ENCODE results near the gene ZNF814. TPM values are rescaled to one million over a fixed set of nuclear protein-coding genes. Genes with fewer than 3 reads are reported as not detected.
"Not testable (repeated sequence)": the region's sequence is repeated elsewhere in the genome, so short reads cannot be mapped to it uniquely, and the experiment has no call there.

ZNF814 gene
- total RNA-seq, 4 donors from 2014 or later: 5.8 to 9.4 (median 7.5) TPM

GRCh38 chr19:57867868-57868492 lies 20.9 kb downstream of the ZNF814 start:
- H3K9me3 ChIP-seq: peaks cover 0 to 85% (median 65%) of the 10 kb centered on the region in 4 donors
- peaks cover 47 to 59% (median 55%) of the 10 kb centered on the region in 4 donors for H3K36me3 ChIP-seq
- no peak for TF ChIP-seq POLR2AphosphoS5 (IDR thresholded peaks at IDR 0.05)
- no peak for TF ChIP-seq EP300 (IDR thresholded peaks at IDR 0.05)
- TF ChIP-seq POLR2A (IDR thresholded peaks at IDR 0.05; ENCODE audit: low read depth): no peak
- no peak for TF ChIP-seq CTCF (IDR thresholded peaks at IDR 0.05)
- WGBS: 94% methylated on average over 7 of the region's 7 CpGs
- intact Hi-C loops (cut with DNase I): no loop called here
- no peaks in the 10 kb centered on the region for H3K27me3 ChIP-seq
- no peaks in the 10 kb centered on the region for H3K4me1 ChIP-seq
- H3K27ac ChIP-seq (replicated peaks in 1 of 4): no peak overlapping the region
- DNase-seq (ENCODE audit: extremely low spot score): no peak
- H3K4me3 ChIP-seq: no peak overlapping the region

GRCh38 chr19:57862351-57862750 lies 26.5 kb downstream of the ZNF814 start:
- DNase-seq (ENCODE audit: extremely low spot score); H3K27me3 ChIP-seq; intact Hi-C loops (cut with DNase I); H3K27ac ChIP-seq (replicated peaks in 1 of 4); H3K4me1 ChIP-seq; H3K4me3 ChIP-seq: not testable (repeated sequence)
- WGBS: 93% methylated on average over 3 of the region's 3 CpGs
- Histone ChIP-seq H3K36me3 (peaks cover 79 to 99% (median 92%) of the 10 kb centered on the region in 4 donors), H3K9me3 (peaks cover 0 to 73% (median 50%) of the 10 kb centered on the region in 4 donors)

GRCh38 chr19:57854117-57854516 lies 34.7 kb downstream of the ZNF814 start:
- peaks cover 13 to 25% (median 19%) of the 10 kb centered on the region in 4 donors for H3K4me1 ChIP-seq
- WGBS: 52% methylated on average over 2 of the region's 2 CpGs
- H3K9me3 ChIP-seq; DNase-seq (ENCODE audit: extremely low spot score); H3K27ac ChIP-seq (replicated peaks in 1 of 4); H3K27me3 ChIP-seq; H3K4me3 ChIP-seq; intact Hi-C loops (cut with DNase I): not testable (repeated sequence)
- peaks cover 28 to 55% (median 47%) of the 10 kb centered on the region in 4 donors for H3K36me3 ChIP-seq

GRCh38 chr19:57851812-57852603 lies 36.8 kb downstream of the ZNF814 start:
- intact Hi-C loops (cut with DNase I); H3K4me3 ChIP-seq; H3K9me3 ChIP-seq; H3K27me3 ChIP-seq; DNase-seq (ENCODE audit: extremely low spot score); H3K27ac ChIP-seq (replicated peaks in 1 of 4): not testable (repeated sequence)
- 93% methylated on average over 3 of the region's 6 CpGs for WGBS
- Histone ChIP-seq H3K36me3 (peaks cover 14 to 34% (median 30%) of the 10 kb centered on the region in 4 donors), H3K4me1 (peaks cover 13 to 25% (median 19%) of the 10 kb centered on the region in 4 donors)

GRCh38 chr19:57850553-57851017 lies 38.3 kb downstream of the ZNF814 start:
- no peaks in the 10 kb centered on the region for H3K27me3 ChIP-seq
- intact Hi-C loops (cut with DNase I): no loop called here
- no peaks in the 10 kb centered on the region for H3K9me3 ChIP-seq
- peak overlapping the region in 1 of 4 donors; percentile 71 for H3K27ac ChIP-seq (replicated peaks in 1 of 4)
- peak overlapping the region; percentile 66 to 79 (median 74) for H3K4me3 ChIP-seq
- peaks cover 13 to 25% (median 19%) of the 10 kb centered on the region in 4 donors for H3K4me1 ChIP-seq
- TF ChIP-seq POLR2A (IDR thresholded peaks at IDR 0.05; ENCODE audit: low read depth): no peak
- TF ChIP-seq POLR2AphosphoS5 (IDR thresholded peaks at IDR 0.05): no peak
- no peak for TF ChIP-seq EP300 (IDR thresholded peaks at IDR 0.05)
- TF ChIP-seq CTCF (IDR thresholded peaks at IDR 0.05): no peak
- 24% methylated on average over 7 of the region's 11 CpGs for whole genome bisulfite sequencing
- no peak for DNase-seq (ENCODE audit: extremely low spot score)
- H3K36me3 ChIP-seq: peaks cover 5 to 19% (median 17%) of the 10 kb centered on the region in 4 donors
